Colonic mucosa (tissue), 4 donors: ENCODE results near the gene DPP6. TPM values are rescaled to one million over a fixed set of nuclear protein-coding genes. Genes with fewer than 3 reads are reported as not detected.

Source experiments
- DNase-seq: peaks from one replicate; pipeline ENCODE4 v3.0.0-alpha.2; 2020
- H3K27ac ChIP-seq: fragments of 200-600 bp; one replicate; pipeline ENCODE4 v1.8.0; 2021
- H3K27me3 ChIP-seq: fragments of 200-600 bp; one replicate; pipeline ENCODE4 v1.8.0; 2021
- H3K36me3 ChIP-seq: fragments of 200-600 bp; one replicate; pipeline ENCODE4 v1.8.0; 2021
- H3K4me1 ChIP-seq: fragments of 200-600 bp; one replicate; pipeline ENCODE4 v1.8.0; 2021; ENCODE audit warnings: mild to moderate bottlenecking
- H3K4me3 ChIP-seq: fragments of 200-600 bp; one replicate; pipeline ENCODE4 v1.8.0; 2021
- H3K9ac ChIP-seq, 2 donors: one replicate each; pipeline ENCODE4 v1.7.0; 2013; ENCODE audit warnings: control low read depth in 2 of 2, low read depth in 2 of 2, low read length in 2 of 2
- H3K9me3 ChIP-seq: fragments of 200-600 bp; one replicate; pipeline ENCODE4 v1.8.0; 2021
- intact Hi-C: fragments of 100-400 bp; cut with DNase I; formaldehyde crosslinking; loops from one replicate; pipeline ENCODE4 v1.14.1; 2022
- total RNA-seq, 2 donors: library from RNA; stranded (reverse); fragmentation: NEBNext Ultra II Directional in 1 of 2; extraction: Animal tissue kit (Norgen Biotek cat#: 25700) in 1 of 2; gene quantifications; one replicate each; pipeline ENCODE4 v1.2.1, GENCODE V29; 2021
- TF ChIP-seq, protein P1 (sequence below): fragments of 200-600 bp; IDR thresholded peaks from one replicate; pipeline ENCODE4 v1.8.0; 2022; ENCODE audit warnings: antibody characterized with exemption, mild to moderate bottlenecking
- donor health status: healthy.
- donor health status: DM: no; HTN: no; CAD: no.
- donor health status: DM: no; HTN: no; CAD: no.

The DPP6 gene
- total RNA-seq, 2 donors from 2014 or later = 0.17 to 3.9 TPM

- no peak overlapping the region for H3K27ac ChIP-seq
- no peak overlapping the region for H3K4me3 ChIP-seq
- TF ChIP-seq, protein P1, sequence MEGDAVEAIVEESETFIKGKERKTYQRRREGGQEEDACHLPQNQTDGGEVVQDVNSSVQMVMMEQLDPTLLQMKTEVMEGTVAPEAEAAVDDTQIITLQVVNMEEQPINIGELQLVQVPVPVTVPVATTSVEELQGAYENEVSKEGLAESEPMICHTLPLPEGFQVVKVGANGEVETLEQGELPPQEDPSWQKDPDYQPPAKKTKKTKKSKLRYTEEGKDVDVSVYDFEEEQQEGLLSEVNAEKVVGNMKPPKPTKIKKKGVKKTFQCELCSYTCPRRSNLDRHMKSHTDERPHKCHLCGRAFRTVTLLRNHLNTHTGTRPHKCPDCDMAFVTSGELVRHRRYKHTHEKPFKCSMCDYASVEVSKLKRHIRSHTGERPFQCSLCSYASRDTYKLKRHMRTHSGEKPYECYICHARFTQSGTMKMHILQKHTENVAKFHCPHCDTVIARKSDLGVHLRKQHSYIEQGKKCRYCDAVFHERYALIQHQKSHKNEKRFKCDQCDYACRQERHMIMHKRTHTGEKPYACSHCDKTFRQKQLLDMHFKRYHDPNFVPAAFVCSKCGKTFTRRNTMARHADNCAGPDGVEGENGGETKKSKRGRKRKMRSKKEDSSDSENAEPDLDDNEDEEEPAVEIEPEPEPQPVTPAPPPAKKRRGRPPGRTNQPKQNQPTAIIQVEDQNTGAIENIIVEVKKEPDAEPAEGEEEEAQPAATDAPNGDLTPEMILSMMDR = no peak
- no peaks in the 10 kb centered on the region for H3K4me1 ChIP-seq
- H3K9me3 ChIP-seq = no peaks in the 10 kb centered on the region
- H3K36me3 ChIP-seq = no peaks in the 10 kb centered on the region
- DNase-seq = no peak
- intact Hi-C loops = no loop called here
- no peak overlapping the region for H3K9ac ChIP-seq
- no peaks in the 10 kb centered on the region for H3K27me3 ChIP-seq
Measured at GRCh38 chr7:154437234-154437633, 385.0 kb downstream of the DPP6 start.

DNA sequence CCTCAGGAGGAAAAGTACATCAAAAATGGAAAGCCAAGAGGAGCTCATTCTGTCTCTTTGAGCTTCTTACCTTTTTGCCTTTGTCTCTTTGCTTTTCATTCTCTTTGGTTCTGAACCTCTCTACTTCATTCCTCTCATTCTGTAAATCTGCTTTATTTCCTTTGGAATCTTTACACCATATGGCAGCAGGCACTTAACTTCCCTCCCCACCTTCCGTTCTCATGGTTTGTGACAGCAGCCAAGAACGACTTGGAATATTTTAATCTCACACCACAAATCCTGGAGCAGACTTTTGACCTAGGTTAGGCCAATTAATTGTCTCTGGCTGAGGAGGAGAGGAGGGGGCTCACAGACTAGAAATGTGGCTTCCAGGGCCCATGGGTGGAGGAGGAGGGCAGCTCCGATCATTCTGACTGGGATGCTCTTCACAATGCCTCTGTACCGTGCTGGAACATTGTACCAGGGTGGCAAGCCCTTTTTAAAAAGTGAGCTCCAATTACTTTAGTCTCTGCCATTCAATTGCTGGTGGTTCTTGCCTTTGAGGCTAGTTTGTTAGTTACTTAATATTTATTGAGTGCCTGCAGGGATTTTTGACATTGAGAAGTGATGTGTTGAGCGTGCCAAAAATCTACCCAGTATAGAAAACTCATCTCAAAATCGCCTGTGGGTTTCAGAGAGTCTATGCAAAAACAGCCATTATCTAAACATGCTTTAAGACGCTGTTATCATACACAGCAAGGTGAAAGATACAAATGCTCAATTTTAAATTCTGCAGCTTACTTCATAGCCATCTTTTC lies 386.6 kb downstream of the DPP6 start:
- Histone ChIP-seq H3K4me1 (no peaks in the 10 kb centered on the region), H3K27ac (no peak overlapping the region), H3K9ac (no peak overlapping the region), H3K4me3 (no peak overlapping the region), H3K9me3 (no peaks in the 10 kb centered on the region), H3K36me3 (no peaks in the 10 kb centered on the region), H3K27me3 (no peaks in the 10 kb centered on the region)
- intact Hi-C loops = no loop called here
- no peak for DNase-seq
- TF ChIP-seq, protein P1 = no peak

GRCh38 chr7:154440058-154440457 lies 387.9 kb downstream of the DPP6 start:
- no peak overlapping the region for H3K9ac ChIP-seq
- H3K27ac ChIP-seq = no peak overlapping the region
- no peaks in the 10 kb centered on the region for H3K27me3 ChIP-seq
- H3K36me3 ChIP-seq = no peaks in the 10 kb centered on the region
- intact Hi-C loops = no loop called here
- TF ChIP-seq, protein P1 = no peak
- no peak for DNase-seq
- H3K4me1 ChIP-seq = no peaks in the 10 kb centered on the region
- no peak overlapping the region for H3K4me3 ChIP-seq
- H3K9me3 ChIP-seq = no peaks in the 10 kb centered on the region

DNA sequence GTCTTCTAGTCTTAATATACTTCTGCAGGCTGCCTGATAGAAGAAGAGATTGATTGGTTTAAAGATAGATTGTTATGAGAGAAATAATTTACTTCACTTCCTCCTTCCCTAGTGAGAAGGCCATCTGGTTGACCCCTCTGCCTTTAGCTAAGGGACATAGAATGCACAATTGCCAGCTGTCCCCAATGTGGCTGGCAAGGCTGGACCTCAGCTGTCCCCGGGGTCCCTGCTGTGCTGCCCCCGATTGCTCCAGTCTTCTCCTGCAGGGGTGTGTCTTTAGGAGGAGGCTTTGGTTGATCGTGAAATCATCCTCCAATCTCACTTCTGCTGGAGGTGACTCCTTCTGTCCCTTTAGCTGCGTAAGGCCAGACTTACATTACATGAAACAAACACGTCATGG lies 388.5 kb downstream of the DPP6 start:
- Histone ChIP-seq H3K9me3 (no peaks in the 10 kb centered on the region), H3K4me1 (no peaks in the 10 kb centered on the region), H3K27ac (no peak overlapping the region), H3K9ac (no peak overlapping the region), H3K27me3 (no peaks in the 10 kb centered on the region), H3K4me3 (no peak overlapping the region), H3K36me3 (no peaks in the 10 kb centered on the region)
- intact Hi-C loops = no loop called here
- TF ChIP-seq, protein P1 = no peak
- DNase-seq = no peak

DNA sequence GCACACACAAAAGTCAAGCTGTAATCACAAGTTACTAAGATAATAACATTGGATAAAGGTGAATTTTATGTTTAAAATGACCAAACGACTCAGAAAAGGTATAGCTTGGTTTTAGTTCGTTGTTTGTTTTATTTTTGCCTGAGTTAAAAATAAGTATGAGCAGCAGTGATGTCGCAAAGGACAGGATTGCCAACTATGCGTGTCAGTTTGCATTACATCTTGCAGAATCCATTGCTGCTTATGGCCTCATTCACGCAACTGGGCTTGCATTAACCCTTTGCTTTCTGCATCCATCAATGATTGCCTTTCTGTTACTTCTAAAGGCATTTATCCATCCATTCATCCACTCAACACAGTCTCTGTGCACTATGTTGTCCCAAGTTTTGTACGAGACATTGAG lies 389.6 kb downstream of the DPP6 start:
- intact Hi-C loops = no loop called here
- Histone ChIP-seq H3K4me3 (no peak overlapping the region), H3K27ac (no peak overlapping the region), H3K9me3 (no peaks in the 10 kb centered on the region), H3K36me3 (no peaks in the 10 kb centered on the region), H3K27me3 (no peaks in the 10 kb centered on the region), H3K9ac (no peak overlapping the region), H3K4me1 (no peaks in the 10 kb centered on the region)
- TF ChIP-seq, protein P1 = no peak
- no peak for DNase-seq
